T-cell (primary cell): ENCODE data around the gene NCBP1. TPM values are rescaled to one million over a fixed set of nuclear protein-coding genes. Genes with fewer than 3 reads are reported as not detected.

Source experiments
- ATAC-seq, 4 experiments: fragments of 200-7000 bp in 3 of 4; fragments of 150-1000 bp in 1 of 4; cut with Tn5 transposase; replicated peaks in 1 of 4; 1 replicate in 3 of 4; 2 replicates in 1 of 4; pipeline ENCODE4 v1.10.0; 2021; ENCODE audit warnings: moderate library complexity in 3 of 4, mild to moderate bottlenecking in 2 of 4, moderate number of reproducible peaks in 1 of 4
- CTCF ChIA-PET, 2 donors: fragments of 300-600 bp; sonication (Branson Sonifier 250); formaldehyde crosslinking; loops; one replicate each; lab custom pipeline; 2022; ENCODE audit warnings: antibody characterized with exemption in 2 of 2; lab: Charles Lee
- POLR2A ChIA-PET, 2 donors: fragments of 300-600 bp; sonication (Branson Sonifier 250); formaldehyde crosslinking; loops; one replicate each; lab custom pipeline; 2022; ENCODE audit warnings: antibody characterized with exemption in 2 of 2; lab: Charles Lee
- DNase-seq, 35 experiments: peaks; one replicate each; pipeline versions ENCODE4 v3.0.0 to v3.0.0-alpha.2; 2013 to 2023
- H3K27ac ChIP-seq: one replicate; pipeline ENCODE4 v1.5.1; 2013; ENCODE audit warnings: low read length
- H3K27me3 ChIP-seq, 2 experiments: replicated peaks in 1 of 2; 1 replicate in 1 of 2; 2 replicates in 1 of 2; pipeline versions ENCODE4 v1.6.1 to v1.7.0; 2013; ENCODE audit warnings: low read length in 1 of 2, mixed read lengths in 1 of 2; ENCODE audit not compliant: control insufficient read depth in 2 of 2, insufficient read depth in 2 of 2; ENCODE audit errors: extremely low read depth in 1 of 2
- H3K36me3 ChIP-seq, 2 donors: 1 replicate in 1 of 2; 2 replicates in 1 of 2; pipeline versions ENCODE4 v1.6.1 to v1.7.0; 2013; ENCODE audit warnings: low read length in 1 of 2; ENCODE audit not compliant: control insufficient read depth in 2 of 2, insufficient read depth in 1 of 2; ENCODE audit errors: extremely low read depth in 1 of 2
- H3K4me1 ChIP-seq, 2 experiments: 1 replicate in 1 of 2; 2 replicates in 1 of 2; pipeline versions ENCODE4 v1.6.1 to v1.7.0; 2013; ENCODE audit warnings: low read length in 2 of 2, mixed read lengths in 1 of 2; ENCODE audit not compliant: insufficient read depth in 2 of 2, control insufficient read depth in 1 of 2; ENCODE audit errors: extremely low read depth in 1 of 2
- H3K4me3 ChIP-seq, 2 donors: 1 replicate in 1 of 2; 2 replicates in 1 of 2; pipeline versions ENCODE4 v1.5.1 to v1.7.0; 2013; ENCODE audit warnings: mild to moderate bottlenecking in 2 of 2, low read length in 1 of 2, moderate library complexity in 1 of 2; ENCODE audit not compliant: control insufficient read depth in 1 of 2; ENCODE audit errors: extremely low read depth in 1 of 2
- H3K9me3 ChIP-seq: 2 replicates; pipeline ENCODE4 v1.7.0; 2013
- H3K27ac Mint-ChIP-seq, 2 donors: one replicate each; pipeline ENCODE4 v1.8.0; 2020 to 2021; ENCODE audit warnings: mild to moderate bottlenecking in 2 of 2, mixed read lengths in 2 of 2
- H3K27me3 Mint-ChIP-seq, 2 donors: one replicate each; pipeline ENCODE4 v1.8.0; 2021 to 2022; ENCODE audit warnings: mixed read lengths in 2 of 2
- H3K36me3 Mint-ChIP-seq: one replicate; pipeline ENCODE4 v1.8.0; 2021; ENCODE audit warnings: mixed read lengths
- H3K4me1 Mint-ChIP-seq, 3 donors: one replicate each; pipeline ENCODE4 v1.8.0; 2020 to 2022; ENCODE audit warnings: mixed read lengths in 3 of 3, mild to moderate bottlenecking in 1 of 3
- H3K4me3 Mint-ChIP-seq, 3 donors: one replicate each; pipeline ENCODE4 v1.8.0; 2020 to 2022; ENCODE audit warnings: mild to moderate bottlenecking in 3 of 3, mixed read lengths in 3 of 3, moderate library complexity in 3 of 3
- H3K9me3 Mint-ChIP-seq, 3 donors: one replicate each; pipeline ENCODE4 v1.8.0; 2020 to 2022; ENCODE audit warnings: mixed read lengths in 3 of 3
- WGBS: methylation state at CpG from one replicate; pipeline ENCODE4 v1.1.5; 2013; ENCODE audit warnings: missing lambda C conversion rate; ENCODE audit not compliant: insufficient coverage; 5-methylcytosine and 5-hydroxymethylcytosine counted together
- total RNA-seq, 35 experiments: library from RNA in 6 of 35; stranded (reverse) in 6 of 35; fragments of 120-200 nt in 1 of 35; gene quantifications; one replicate each; pipeline versions ENCODE4 v1.2.1 to v1.2.4 and lab custom pipeline; 2013 to 2026

Gene NCBP1
- total RNA-seq, 5 donors from 2014 or later (not counting 1 experiment from before 2014, with no cell fraction given), result 31.9 to 38.7 (median 33.8) TPM

DNA sequence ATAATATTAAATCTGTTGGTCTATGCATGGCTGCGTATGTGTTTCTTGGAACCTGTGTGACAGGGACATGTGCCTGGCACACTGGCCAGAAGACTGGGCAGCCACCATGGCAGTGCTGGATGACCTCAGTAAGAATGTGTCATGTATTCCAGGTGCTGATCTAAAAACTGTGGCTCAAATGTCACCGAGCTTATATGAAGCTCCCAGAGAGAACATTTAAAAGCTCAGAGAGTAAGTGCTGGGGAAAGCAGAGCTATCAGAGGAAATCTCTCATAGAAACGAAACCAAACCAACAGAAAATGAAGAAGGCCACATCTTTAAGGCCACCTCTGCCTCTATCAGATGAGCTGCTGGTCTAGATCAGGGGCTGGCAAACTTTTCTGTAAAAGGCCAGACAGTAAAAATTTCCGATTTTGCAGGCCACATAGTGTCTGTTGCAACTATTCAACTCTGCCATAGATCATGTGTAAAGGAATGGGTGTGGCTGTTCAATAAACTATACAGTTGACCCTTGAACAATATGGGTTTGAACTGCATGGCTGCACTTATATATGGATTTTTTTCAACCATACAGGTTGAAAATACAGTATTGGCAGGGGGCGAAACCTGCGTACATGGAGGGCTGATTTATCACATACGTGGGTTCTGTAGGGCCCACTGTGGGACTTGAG lies 32.3 kb upstream of the NCBP1 start:
- 93% methylated on average over 3 of the region's 7 CpGs for WGBS
- Mint-ChIP-seq H3K27ac (no peak overlapping the region), H3K36me3 (peaks cover 38% of the 10 kb centered on the region), H3K4me1 (peaks cover 7 to 8% (median 7%) of the 10 kb centered on the region in 3 donors), H3K4me3 (no peak overlapping the region), H3K27me3 (peaks cover 0 to 2% of the 10 kb centered on the region in 2 donors), H3K9me3 (no peaks in the 10 kb centered on the region)
- H3K4me3 ChIP-seq, result no peak overlapping the region
- no peak for DNase-seq
- no peaks in the 10 kb centered on the region for H3K9me3 ChIP-seq
- no peak for ATAC-seq
- ChIA-PET POLR2A (no interaction called here), CTCF (interaction anchor here in 1 of 2 donors (1.4 kb wide), 1 partner anchor 133 kb away, joined by 3 read pairs; no protein-coding TSS in a partner anchor)
- H3K27ac ChIP-seq, result no peak overlapping the region
- H3K36me3 ChIP-seq, result peaks cover 25 to 63% of the 10 kb centered on the region in 2 donors
- peaks cover 0 to 7% of the 10 kb centered on the region in 2 experiments for H3K4me1 ChIP-seq
- H3K27me3 ChIP-seq, result peaks cover 0 to 1% of the 10 kb centered on the region in 2 experiments

GRCh38 chr9:97602430-97602829 lies 31.2 kb upstream of the NCBP1 start:
- 94% methylated on average over 6 of the region's 10 CpGs for WGBS
- H3K9me3 Mint-ChIP-seq, result no peaks in the 10 kb centered on the region
- H3K36me3 Mint-ChIP-seq, result peaks cover 46% of the 10 kb centered on the region
- Histone ChIP-seq H3K36me3 (peaks cover 25 to 65% of the 10 kb centered on the region in 2 donors), H3K27me3 (no peaks in the 10 kb centered on the region), H3K4me1 (peaks cover 0 to 7% of the 10 kb centered on the region in 2 experiments), H3K9me3 (no peaks in the 10 kb centered on the region), H3K4me3 (no peak overlapping the region), H3K27ac (no peak overlapping the region)
- DNase-seq (no peak), ATAC-seq (no peak)
- POLR2A ChIA-PET, result no interaction called here
- no peak overlapping the region for H3K27ac Mint-ChIP-seq
- H3K4me1 Mint-ChIP-seq, result peaks cover 7 to 8% (median 7%) of the 10 kb centered on the region in 3 donors
- peaks cover 0 to 2% of the 10 kb centered on the region in 2 donors for H3K27me3 Mint-ChIP-seq
- H3K4me3 Mint-ChIP-seq, result no peak overlapping the region
- CTCF ChIA-PET, result interaction anchor here in 1 of 2 donors (0.6 kb wide), 1 partner anchor 13 kb away, joined by 3 read pairs; no protein-coding TSS in a partner anchor

- WGBS, result 98% methylated on average over 5 of the region's 17 CpGs
- CTCF ChIA-PET, result interaction anchor here in 1 of 2 donors (0.6 kb wide), 1 partner anchor 939 kb away, joined by 4 read pairs; no protein-coding TSS in a partner anchor
- no peaks in the 10 kb centered on the region for H3K27me3 ChIP-seq
Observed at GRCh38 chr9:97604901-97605645, 28.5 kb upstream of the NCBP1 start.

DNA sequence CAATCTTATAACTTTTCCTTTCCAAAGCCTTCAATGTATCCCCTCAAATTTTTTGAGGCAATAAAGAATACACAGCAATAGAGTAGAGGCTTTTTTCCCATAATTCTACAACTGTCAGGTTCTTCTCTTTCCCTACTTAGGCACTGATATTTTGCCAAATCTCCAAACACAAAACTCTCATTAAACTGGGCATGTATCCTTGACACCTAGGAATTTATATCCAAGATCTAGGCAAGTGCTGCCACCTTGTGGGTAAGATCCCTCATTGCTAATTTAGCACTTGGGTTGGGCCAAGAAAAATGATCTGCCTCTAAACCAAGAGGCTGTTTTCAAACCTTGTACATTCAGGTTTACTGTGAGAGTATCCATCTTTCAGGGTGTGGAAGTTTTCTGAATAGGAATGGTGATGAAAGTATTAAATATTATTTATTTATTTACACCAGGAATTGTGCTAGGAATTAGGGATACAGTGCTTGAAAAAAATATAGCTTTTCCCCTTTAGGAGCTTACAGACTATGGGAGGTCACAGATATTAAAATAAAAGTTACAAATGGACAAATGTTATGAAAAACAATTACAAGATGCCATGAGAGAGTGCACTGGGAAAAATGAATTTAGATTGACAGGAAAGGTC lies 18.1 kb upstream of the NCBP1 start:
- ChIA-PET CTCF (interaction anchor here (0.6 to 3.8 kb wide), 27 partner anchors 12 to 1162 kb away, joined by 3 to 20 read pairs (median 4); partner anchors contain the start of genes NCBP1 (in 2 of the 2), TDRD7 (in 2 of the 2), TSTD2 (in 2 of the 2) and ZNF782 (in 1 of the 2)), POLR2A (interaction anchor here in 1 of 2 donors (0.6 kb wide), 1 partner anchor 135 kb away, joined by 3 read pairs; no protein-coding TSS in a partner anchor)
- Mint-ChIP-seq H3K27me3 (no peaks in the 10 kb centered on the region), H3K36me3 (peaks cover 34% of the 10 kb centered on the region), H3K4me1 (peaks cover 0 to 5% (median 0%) of the 10 kb centered on the region in 3 donors), H3K4me3 (no peak overlapping the region), H3K9me3 (no peaks in the 10 kb centered on the region), H3K27ac (no peak overlapping the region)
- peak in 2 of 4 experiments; percentile 52 to 55 for ATAC-seq
- H3K4me3 ChIP-seq, result no peak overlapping the region
- peak in 32 of 35 experiments; percentile 7 to 78 (median 38) for DNase-seq
- no peak overlapping the region for H3K27ac ChIP-seq
- no peaks in the 10 kb centered on the region for H3K9me3 ChIP-seq
- H3K4me1 ChIP-seq, result no peaks in the 10 kb centered on the region
- no peaks in the 10 kb centered on the region for H3K27me3 ChIP-seq
- H3K36me3 ChIP-seq, result peaks cover 0 to 19% of the 10 kb centered on the region in 2 donors

More at GRCh38 chr9:97604901-97605645, 28.5 kb upstream of the NCBP1 start:
- Mint-ChIP-seq H3K27me3 (no peaks in the 10 kb centered on the region), H3K4me3 (no peak overlapping the region), H3K9me3 (no peaks in the 10 kb centered on the region), H3K4me1 (no peaks in the 10 kb centered on the region), H3K27ac (no peak overlapping the region), H3K36me3 (peaks cover 48% of the 10 kb centered on the region)
- no peaks in the 10 kb centered on the region for H3K4me1 ChIP-seq
- DNase-seq (no peak), ATAC-seq (no peak)
- peaks cover 25 to 68% of the 10 kb centered on the region in 2 donors for H3K36me3 ChIP-seq
- no peak overlapping the region for H3K4me3 ChIP-seq
- H3K27ac ChIP-seq, result no peak overlapping the region
- H3K9me3 ChIP-seq, result no peaks in the 10 kb centered on the region
- POLR2A ChIA-PET, result no interaction called here

DNA sequence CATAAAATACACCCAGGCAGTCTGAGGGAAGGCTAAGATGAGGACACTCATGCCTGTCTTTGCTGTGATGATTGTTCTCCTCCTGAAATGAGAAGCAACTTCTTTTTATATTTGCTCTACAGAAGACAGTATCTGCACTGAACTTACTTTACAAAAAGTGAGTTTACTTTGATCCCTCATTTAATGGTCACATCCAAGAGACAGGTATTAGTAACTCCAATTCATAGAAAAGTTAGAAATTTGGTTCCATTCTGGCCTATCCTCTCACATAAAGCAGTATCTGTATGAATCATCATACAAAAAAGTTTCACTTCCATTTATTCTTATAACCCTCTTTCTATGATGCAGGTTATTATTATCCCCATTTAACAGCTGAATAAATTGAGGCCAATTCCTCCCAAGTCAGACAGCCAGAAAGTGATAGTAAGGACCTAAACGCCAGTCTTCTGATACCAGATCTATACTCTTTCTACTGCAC lies 15.6 kb upstream of the NCBP1 start:
- H3K27ac Mint-ChIP-seq, result no peak overlapping the region
- H3K36me3 Mint-ChIP-seq, result peaks cover 33% of the 10 kb centered on the region
- Histone ChIP-seq H3K4me1 (no peaks in the 10 kb centered on the region), H3K27ac (no peak overlapping the region), H3K9me3 (no peaks in the 10 kb centered on the region), H3K27me3 (no peaks in the 10 kb centered on the region), H3K36me3 (peaks cover 0 to 6% of the 10 kb centered on the region in 2 donors), H3K4me3 (no peak overlapping the region)
- H3K4me3 Mint-ChIP-seq, result no peak overlapping the region
- H3K27me3 Mint-ChIP-seq, result no peaks in the 10 kb centered on the region
- no peaks in the 10 kb centered on the region for H3K9me3 Mint-ChIP-seq
- ChIA-PET CTCF (interaction anchor here in 1 of 2 donors (0.7 kb wide), 1 partner anchor 19 kb away, joined by 3 read pairs; no protein-coding TSS in a partner anchor), POLR2A (interaction anchor here in 1 of 2 donors (1.0 kb wide), 1 partner anchor 15 kb away, joined by 3 read pairs; the partner anchor contains the start of genes NCBP1 and TSTD2)
- ATAC-seq, result no peak
- H3K4me1 Mint-ChIP-seq, result peaks cover 0 to 5% (median 0%) of the 10 kb centered on the region in 3 donors
- 40% methylated on average over 1 of the region's 1 CpG for WGBS
- DNase-seq, result no peak
